Measurements from ENCODE around the gene TGM1. TPM values are rescaled to one million over a fixed set of nuclear protein-coding genes. Genes with fewer than 3 reads are reported as not detected.

The TGM1 gene
- total RNA-seq, 1 experiment from 2014 or later: 26.2 TPM

DNA sequence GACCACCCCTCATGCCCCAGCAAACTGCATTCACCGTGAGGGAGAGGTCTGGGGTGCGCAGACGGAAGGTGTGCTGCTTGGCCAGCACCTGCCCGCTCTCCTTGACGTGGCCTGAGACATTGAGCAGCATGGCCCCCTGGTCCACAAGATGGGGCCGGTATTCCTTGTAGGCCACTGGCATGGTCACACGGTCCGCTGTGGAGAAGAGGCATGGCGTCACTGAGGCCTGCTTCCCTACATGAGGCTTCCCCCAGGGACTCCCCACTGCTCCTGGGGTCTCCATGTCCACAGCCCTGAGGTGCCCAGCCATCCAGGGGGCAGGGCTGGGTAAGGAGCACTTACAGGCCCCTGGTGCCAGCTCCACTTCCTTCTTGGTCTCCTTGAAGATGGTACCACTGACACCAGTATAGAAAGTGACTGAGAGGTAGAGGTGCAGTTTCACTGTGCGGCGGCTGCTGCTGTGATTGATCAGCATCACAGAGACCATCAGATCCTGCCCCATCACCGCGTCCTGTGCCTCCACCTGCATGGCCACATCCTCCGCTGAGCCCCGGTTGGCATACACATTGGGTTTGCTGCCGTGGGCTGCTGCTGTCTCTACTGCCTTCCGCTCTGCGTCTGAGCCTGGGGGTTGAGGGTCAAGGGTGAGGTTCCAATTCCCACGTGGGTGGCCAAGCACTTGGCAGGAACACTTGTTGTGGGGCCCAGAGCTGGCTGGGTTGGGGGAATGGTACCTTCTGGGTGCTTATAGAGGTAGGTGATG is 8.2 kb downstream of the TGM1 start:
- POLR2A ChIA-PET: interaction anchor here (0.6 to 2.0 kb wide), 3 partner anchors 12 to 44 kb away, joined by 3 to 10 read pairs (median 3); partner anchors contain the start of gene TINF2
- Mint-ChIP-seq H3K36me3 (ENCODE audit: insufficient read depth, unreplicated experiment) (peaks cover 27% of the 10 kb centered on the region), H3K27ac (ENCODE audit: low read depth, unreplicated experiment) (no peak overlapping the region), H3K4me3 (ENCODE audit: unreplicated experiment) (no peak overlapping the region), H3K4me1 (ENCODE audit: insufficient read depth, unreplicated experiment) (peaks cover 22% of the 10 kb centered on the region), H3K9me3 (ENCODE audit: unreplicated experiment) (no peaks in the 10 kb centered on the region), H3K27me3 (ENCODE audit: insufficient read depth, unreplicated experiment) (no peaks in the 10 kb centered on the region)
- DNase-seq (ENCODE audit: unreplicated experiment): no peak
- no TSS peak for BruUV-seq (replicated peaks)
- CTCF ChIA-PET: interaction anchor here (0.6 to 32.3 kb wide), 3 partner anchors 13 to 54 kb away, joined by 3 to 457 read pairs (median 392); partner anchors contain the start of genes DHRS1, NOP9 and TINF2
- intact Hi-C loops (cut with micrococcal nuclease): no loop called here
- TF ChIP-seq, protein P1, sequence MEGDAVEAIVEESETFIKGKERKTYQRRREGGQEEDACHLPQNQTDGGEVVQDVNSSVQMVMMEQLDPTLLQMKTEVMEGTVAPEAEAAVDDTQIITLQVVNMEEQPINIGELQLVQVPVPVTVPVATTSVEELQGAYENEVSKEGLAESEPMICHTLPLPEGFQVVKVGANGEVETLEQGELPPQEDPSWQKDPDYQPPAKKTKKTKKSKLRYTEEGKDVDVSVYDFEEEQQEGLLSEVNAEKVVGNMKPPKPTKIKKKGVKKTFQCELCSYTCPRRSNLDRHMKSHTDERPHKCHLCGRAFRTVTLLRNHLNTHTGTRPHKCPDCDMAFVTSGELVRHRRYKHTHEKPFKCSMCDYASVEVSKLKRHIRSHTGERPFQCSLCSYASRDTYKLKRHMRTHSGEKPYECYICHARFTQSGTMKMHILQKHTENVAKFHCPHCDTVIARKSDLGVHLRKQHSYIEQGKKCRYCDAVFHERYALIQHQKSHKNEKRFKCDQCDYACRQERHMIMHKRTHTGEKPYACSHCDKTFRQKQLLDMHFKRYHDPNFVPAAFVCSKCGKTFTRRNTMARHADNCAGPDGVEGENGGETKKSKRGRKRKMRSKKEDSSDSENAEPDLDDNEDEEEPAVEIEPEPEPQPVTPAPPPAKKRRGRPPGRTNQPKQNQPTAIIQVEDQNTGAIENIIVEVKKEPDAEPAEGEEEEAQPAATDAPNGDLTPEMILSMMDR (IDR thresholded peaks at IDR 0.05; ENCODE audit: unreplicated experiment): no peak

DNA sequence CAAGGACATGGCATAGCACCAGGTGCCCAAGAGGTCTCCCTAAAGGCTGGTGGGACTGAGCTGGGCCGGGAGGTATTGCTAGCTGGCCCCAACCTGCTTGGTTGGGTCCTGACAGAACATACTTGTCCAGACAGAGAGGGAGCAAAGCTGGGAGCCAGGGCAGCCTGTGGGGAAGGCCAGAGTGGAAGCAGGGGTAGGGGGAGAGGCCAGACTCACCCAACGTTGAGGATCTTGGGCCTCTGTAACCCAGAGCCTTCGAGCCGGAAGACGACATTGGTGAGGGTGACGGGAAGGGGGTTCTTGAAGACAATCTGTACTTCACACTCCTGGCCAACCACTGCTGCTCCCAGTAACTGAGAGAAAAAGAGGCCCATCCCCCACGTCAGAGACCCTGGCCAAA is 9.0 kb downstream of the TGM1 start:
- TF ChIP-seq, protein P1 (IDR thresholded peaks at IDR 0.05; ENCODE audit: unreplicated experiment): no peak
- Mint-ChIP-seq H3K36me3 (ENCODE audit: insufficient read depth, unreplicated experiment) (peaks cover 27% of the 10 kb centered on the region), H3K9me3 (ENCODE audit: unreplicated experiment) (no peaks in the 10 kb centered on the region), H3K4me1 (ENCODE audit: insufficient read depth, unreplicated experiment) (peaks cover 14% of the 10 kb centered on the region), H3K4me3 (ENCODE audit: unreplicated experiment) (no peak overlapping the region), H3K27ac (ENCODE audit: low read depth, unreplicated experiment) (peak overlapping the region; percentile 23), H3K27me3 (ENCODE audit: insufficient read depth, unreplicated experiment) (no peaks in the 10 kb centered on the region)
- intact Hi-C loops (cut with micrococcal nuclease): no loop called here
- DNase-seq (ENCODE audit: unreplicated experiment): no peak
- no TSS peak for BruUV-seq (replicated peaks)
- ChIA-PET CTCF (interaction anchor here (0.9 to 32.3 kb wide), 4 partner anchors 12 to 54 kb away, joined by 4 to 457 read pairs (median 204); partner anchors contain the start of genes CIDEB, DHRS1, NOP9 and TINF2), POLR2A (interaction anchor here (0.5 to 1.6 kb wide), 3 partner anchors 9 to 42 kb away, joined by 3 to 4 read pairs (median 3); partner anchors contain the start of gene TGM1)

GRCh38 chr14:24252289-24253124 is 10.5 kb downstream of the TGM1 start:
- no peaks in the 10 kb centered on the region for H3K27me3 Mint-ChIP-seq (ENCODE audit: insufficient read depth, unreplicated experiment)
- BruUV-seq (replicated peaks): no TSS peak
- ChIA-PET CTCF (interaction anchor here (0.6 to 32.3 kb wide), 8 partner anchors 11 to 80 kb away, joined by 4 to 457 read pairs (median 12); partner anchors contain the start of genes CIDEB, RABGGTA and TINF2), POLR2A (interaction anchor here (0.6 to 2.3 kb wide), 4 partner anchors 10 to 45 kb away, joined by 3 to 18 read pairs (median 4); partner anchors contain the start of genes TGM1 and TINF2)
- no peaks in the 10 kb centered on the region for H3K9me3 Mint-ChIP-seq (ENCODE audit: unreplicated experiment)
- H3K27ac Mint-ChIP-seq (ENCODE audit: low read depth, unreplicated experiment): no peak overlapping the region
- DNase-seq (ENCODE audit: unreplicated experiment): no peak
- intact Hi-C loops (cut with micrococcal nuclease): no loop called here
- H3K4me1 Mint-ChIP-seq (ENCODE audit: insufficient read depth, unreplicated experiment): peaks cover 10% of the 10 kb centered on the region
- TF ChIP-seq, protein P1 (IDR thresholded peaks at IDR 0.05; ENCODE audit: unreplicated experiment): no peak
- no peak overlapping the region for H3K4me3 Mint-ChIP-seq (ENCODE audit: unreplicated experiment)
- H3K36me3 Mint-ChIP-seq (ENCODE audit: insufficient read depth, unreplicated experiment): peaks cover 27% of the 10 kb centered on the region

Data from MCF 10A (cell line).